Activated B cell treated with CpG ODN at 0.5 μM for 24 hours (primary cell): ENCODE data around the gene ANKRD55. TPM values are rescaled to one million over a fixed set of nuclear protein-coding genes. Genes with fewer than 3 reads are reported as not detected.

Experiments
- ATAC-seq: fragments of 200-7000 bp; cut with Tn5 transposase; one replicate; pipeline ENCODE4 v1.10.0; 2021; ENCODE audit warnings: low read depth, mild to moderate bottlenecking, moderate library complexity
- CTCF ChIA-PET: fragments of 350-600 bp; sonication (Branson Sonifier 250); formaldehyde crosslinking; loops from one replicate; lab custom pipeline; 2021; ENCODE audit warnings: antibody characterized with exemption; lab: Charles Lee
- POLR2A ChIA-PET: fragments of 350-600 bp; sonication (Branson Sonifier 250); formaldehyde crosslinking; loops from one replicate; lab custom pipeline; 2021; ENCODE audit warnings: antibody characterized with exemption; lab: Charles Lee
- DNase-seq: peaks from one replicate; pipeline ENCODE4 v3.0.0; 2022
- H3K27ac Mint-ChIP-seq: one replicate; pipeline ENCODE4 v1.8.0; 2020; ENCODE audit warnings: mixed read lengths
- H3K27me3 Mint-ChIP-seq: one replicate; pipeline ENCODE4 v1.8.0; 2021; ENCODE audit warnings: mixed read lengths
- H3K36me3 Mint-ChIP-seq: one replicate; pipeline ENCODE4 v1.8.0; 2021; ENCODE audit warnings: low read depth, mixed read lengths
- H3K4me1 Mint-ChIP-seq: one replicate; pipeline ENCODE4 v1.8.0; 2021; ENCODE audit warnings: mixed read lengths
- H3K4me3 Mint-ChIP-seq: one replicate; pipeline ENCODE4 v1.8.0; 2020; ENCODE audit warnings: mild to moderate bottlenecking, mixed read lengths
- H3K9me3 Mint-ChIP-seq: one replicate; pipeline ENCODE4 v1.8.0; 2020; ENCODE audit warnings: mixed read lengths
- intact Hi-C: fragments of 100-400 bp; cut with micrococcal nuclease; formaldehyde crosslinking; loops from one replicate; pipeline ENCODE4 v1.15.1; 2024
- total RNA-seq: library from RNA; stranded (reverse); gene quantifications from 2 replicates; pipeline ENCODE4 v1.2.3, GENCODE V29; 2022
- TF ChIP-seq, protein P1 (sequence below): fragments of 200-600 bp; IDR thresholded peaks from one replicate; pipeline ENCODE4 v1.8.0; 2022; ENCODE audit warnings: antibody characterized with exemption, mild to moderate bottlenecking

ANKRD55 gene
- total RNA-seq, 1 donor from 2014 or later, result not detected

DNA sequence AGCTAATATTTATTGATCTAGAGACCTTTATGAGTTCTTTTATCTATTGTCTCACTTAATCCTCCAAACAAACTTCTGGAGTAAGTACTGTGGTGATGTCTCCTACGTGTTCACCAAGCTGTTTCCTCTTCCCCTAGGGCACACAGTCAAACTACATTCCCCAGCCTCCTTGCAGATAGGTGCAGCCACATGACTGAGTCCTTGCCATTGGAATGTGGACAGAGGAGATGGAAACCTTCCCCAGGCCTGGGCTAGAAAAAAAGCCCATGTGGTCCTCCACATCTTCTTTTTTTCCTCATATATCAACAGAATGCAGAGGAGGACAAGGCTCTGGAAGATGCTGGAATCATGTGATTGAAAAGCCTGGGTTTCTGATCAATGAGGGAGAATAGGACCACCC, 88.0 kb downstream of the ANKRD55 start:
- TF ChIP-seq, protein P1, sequence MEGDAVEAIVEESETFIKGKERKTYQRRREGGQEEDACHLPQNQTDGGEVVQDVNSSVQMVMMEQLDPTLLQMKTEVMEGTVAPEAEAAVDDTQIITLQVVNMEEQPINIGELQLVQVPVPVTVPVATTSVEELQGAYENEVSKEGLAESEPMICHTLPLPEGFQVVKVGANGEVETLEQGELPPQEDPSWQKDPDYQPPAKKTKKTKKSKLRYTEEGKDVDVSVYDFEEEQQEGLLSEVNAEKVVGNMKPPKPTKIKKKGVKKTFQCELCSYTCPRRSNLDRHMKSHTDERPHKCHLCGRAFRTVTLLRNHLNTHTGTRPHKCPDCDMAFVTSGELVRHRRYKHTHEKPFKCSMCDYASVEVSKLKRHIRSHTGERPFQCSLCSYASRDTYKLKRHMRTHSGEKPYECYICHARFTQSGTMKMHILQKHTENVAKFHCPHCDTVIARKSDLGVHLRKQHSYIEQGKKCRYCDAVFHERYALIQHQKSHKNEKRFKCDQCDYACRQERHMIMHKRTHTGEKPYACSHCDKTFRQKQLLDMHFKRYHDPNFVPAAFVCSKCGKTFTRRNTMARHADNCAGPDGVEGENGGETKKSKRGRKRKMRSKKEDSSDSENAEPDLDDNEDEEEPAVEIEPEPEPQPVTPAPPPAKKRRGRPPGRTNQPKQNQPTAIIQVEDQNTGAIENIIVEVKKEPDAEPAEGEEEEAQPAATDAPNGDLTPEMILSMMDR, result no peak
- Mint-ChIP-seq H3K27me3 (peaks cover 2% of the 10 kb centered on the region), H3K9me3 (no peaks in the 10 kb centered on the region), H3K27ac (no peak overlapping the region), H3K4me1 (no peaks in the 10 kb centered on the region), H3K36me3 (no peaks in the 10 kb centered on the region), H3K4me3 (no peak overlapping the region)
- intact Hi-C loops, result no loop called here
- no peak for ATAC-seq
- POLR2A ChIA-PET, result no interaction called here
- CTCF ChIA-PET, result no interaction called here
- no peak for DNase-seq

DNA sequence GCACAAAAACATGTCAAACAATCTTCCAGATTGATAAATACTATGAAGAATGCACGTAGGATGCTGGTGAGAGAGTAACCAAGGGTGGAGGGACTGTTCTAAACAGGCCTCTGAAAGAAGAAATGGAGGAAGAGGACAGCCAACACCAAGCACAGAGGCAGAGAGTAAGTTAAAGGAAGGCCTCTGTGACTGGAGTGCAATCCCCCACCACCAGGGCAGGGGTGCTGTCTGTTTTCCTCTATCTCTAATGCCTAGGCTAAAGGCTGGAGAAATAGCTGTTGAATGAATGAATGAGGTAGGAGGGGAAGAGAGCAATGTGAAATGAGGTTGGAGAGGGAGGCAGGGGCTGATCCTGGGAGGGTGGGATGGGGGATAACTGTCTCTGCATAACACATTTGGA, 88.9 kb downstream of the ANKRD55 start:
- Mint-ChIP-seq H3K4me3 (no peak overlapping the region), H3K27me3 (peaks cover 2% of the 10 kb centered on the region), H3K4me1 (no peaks in the 10 kb centered on the region), H3K9me3 (no peaks in the 10 kb centered on the region), H3K27ac (no peak overlapping the region), H3K36me3 (no peaks in the 10 kb centered on the region)
- ChIA-PET POLR2A (no interaction called here), CTCF (no interaction called here)
- ATAC-seq, result no peak
- DNase-seq, result no peak
- TF ChIP-seq, protein P1, result no peak
- intact Hi-C loops, result no loop called here

DNA sequence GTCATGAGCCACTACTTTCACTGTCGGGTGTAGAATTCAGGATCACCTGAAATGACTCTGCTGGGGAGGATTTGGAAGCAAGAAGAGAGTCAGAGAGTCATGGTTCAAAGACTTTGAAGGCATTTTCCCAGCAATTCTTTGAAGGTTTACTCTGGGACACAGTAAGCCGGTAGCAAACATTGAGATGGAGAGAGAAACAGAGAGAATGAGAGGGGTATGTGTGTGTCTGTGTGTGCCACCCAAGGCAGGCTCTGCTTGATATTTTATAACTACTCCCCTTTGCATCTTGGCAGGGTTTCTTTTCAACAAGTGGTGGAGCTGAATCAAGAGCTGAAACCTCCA, 89.8 kb downstream of the ANKRD55 start:
- intact Hi-C loops, result no loop called here
- H3K27ac Mint-ChIP-seq, result no peak overlapping the region
- H3K36me3 Mint-ChIP-seq, result no peaks in the 10 kb centered on the region
- peaks cover 2% of the 10 kb centered on the region for H3K27me3 Mint-ChIP-seq
- ChIA-PET POLR2A (no interaction called here), CTCF (no interaction called here)
- no peaks in the 10 kb centered on the region for H3K9me3 Mint-ChIP-seq
- no peak overlapping the region for H3K4me3 Mint-ChIP-seq
- DNase-seq (no peak), ATAC-seq (no peak)
- TF ChIP-seq, protein P1, result no peak
- H3K4me1 Mint-ChIP-seq, result no peaks in the 10 kb centered on the region

DNA sequence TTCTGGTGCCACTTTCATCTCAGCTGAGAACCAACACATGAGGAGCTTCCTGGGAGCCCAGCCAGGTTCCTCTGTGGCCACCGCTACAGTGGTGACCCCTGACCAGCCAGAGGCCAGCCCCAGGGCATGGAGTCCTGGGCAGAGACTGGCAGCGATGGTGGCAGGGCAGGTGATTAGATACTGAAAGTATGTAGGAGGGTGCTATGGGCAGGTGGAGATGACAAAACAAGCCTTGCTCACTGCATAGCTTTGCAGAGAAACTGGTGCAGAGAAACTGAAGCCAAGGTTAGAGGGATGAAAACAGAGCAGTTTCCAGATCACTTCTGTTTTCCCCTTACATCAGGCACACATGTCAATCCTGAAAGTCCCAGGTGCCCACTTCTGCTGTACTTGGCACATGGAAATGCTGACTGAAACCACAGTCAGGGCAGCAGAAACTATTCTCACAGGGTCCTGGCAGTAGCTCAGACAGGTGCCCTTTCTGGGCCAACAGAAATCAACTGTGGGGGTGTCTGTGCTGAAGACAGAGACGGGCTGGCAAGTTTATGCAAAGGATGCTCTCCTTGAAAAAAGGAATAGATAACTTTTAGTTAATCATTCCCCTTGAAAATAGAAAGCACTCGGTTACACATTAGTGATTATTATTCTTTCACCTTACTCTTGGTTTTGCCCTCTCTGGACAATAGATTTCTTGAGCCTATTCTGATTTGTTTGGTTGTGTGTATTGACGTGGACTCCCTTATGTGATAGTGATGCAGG, 90.3 kb downstream of the ANKRD55 start:
- ATAC-seq, result peak; percentile 25
- no peak overlapping the region for H3K27ac Mint-ChIP-seq
- TF ChIP-seq, protein P1, result no peak
- intact Hi-C loops, result no loop called here
- no peak overlapping the region for H3K4me3 Mint-ChIP-seq
- DNase-seq, result no peak
- H3K4me1 Mint-ChIP-seq, result no peaks in the 10 kb centered on the region
- ChIA-PET CTCF (no interaction called here), POLR2A (no interaction called here)
- no peaks in the 10 kb centered on the region for H3K9me3 Mint-ChIP-seq
- no peaks in the 10 kb centered on the region for H3K36me3 Mint-ChIP-seq
- no peaks in the 10 kb centered on the region for H3K27me3 Mint-ChIP-seq

DNA sequence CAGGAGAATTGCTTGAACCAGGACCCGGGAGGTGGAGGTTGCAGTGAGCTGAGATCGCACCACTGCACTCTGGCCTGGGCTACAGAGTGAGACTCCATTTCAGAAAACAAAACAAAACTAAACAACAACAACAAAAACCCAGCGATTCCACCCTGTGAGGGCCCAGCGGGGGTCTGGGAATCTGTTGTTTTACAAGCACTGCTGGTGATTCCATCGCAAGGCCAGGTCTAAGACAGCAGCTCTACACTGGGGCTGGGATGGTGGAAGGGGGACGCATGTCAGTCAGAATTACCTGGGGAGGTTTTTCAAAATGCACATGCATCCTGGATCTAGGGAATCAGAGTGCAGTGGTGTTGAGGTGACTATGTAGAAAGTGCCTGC, 90.9 kb downstream of the ANKRD55 start:
- H3K27ac Mint-ChIP-seq, result no peak overlapping the region
- H3K4me1 Mint-ChIP-seq, result no peaks in the 10 kb centered on the region
- DNase-seq (no peak), ATAC-seq (no peak)
- no peaks in the 10 kb centered on the region for H3K9me3 Mint-ChIP-seq
- ChIA-PET CTCF (no interaction called here), POLR2A (no interaction called here)
- H3K27me3 Mint-ChIP-seq, result no peaks in the 10 kb centered on the region
- intact Hi-C loops, result no loop called here
- TF ChIP-seq, protein P1, result no peak
- no peak overlapping the region for H3K4me3 Mint-ChIP-seq
- no peaks in the 10 kb centered on the region for H3K36me3 Mint-ChIP-seq
